GM23248 (cell line): ENCODE results near the gene MYO5B.

Experiments used
- EZH2 ChIP-seq: fragments of 200-600 bp; sonication (generic); IDR thresholded peaks from 2 replicates; pipeline ENCODE4 v1.6.1; 2018; ENCODE audit warnings: antibody characterized with exemption, mild to moderate bottlenecking; ENCODE audit not compliant: insufficient read depth, poor library complexity, severe bottlenecking
- EZH2phosphoT487 ChIP-seq: fragments of 200-600 bp; sonication (generic); IDR thresholded peaks from 2 replicates; pipeline ENCODE4 v1.6.1; 2018; ENCODE audit warnings: antibody characterized with exemption, moderate library complexity, mild to moderate bottlenecking, low read depth; ENCODE audit not compliant: insufficient read depth

- no peak for TF ChIP-seq EZH2
- no peak for TF ChIP-seq EZH2phosphoT487
Measured at GRCh38 chr18:50163505-50163904, 31.4 kb downstream of the MYO5B start.
